Upper lobe of right lung (tissue), 1 donor: ENCODE results near the gene LYL1. TPM values are rescaled to one million over a fixed set of nuclear protein-coding genes. Genes with fewer than 3 reads are reported as not detected.

Experiments
- ATAC-seq: fragments of 200-7000 bp; cut with Tn5 transposase; one replicate; pipeline ENCODE4 v1.9.1; 2020; ENCODE audit warnings: mild to moderate bottlenecking, moderate library complexity
- DNase-seq: peaks from one replicate; pipeline ENCODE4 v3.0.0-alpha.2; 2020
- H3K27ac ChIP-seq: fragments of 200-600 bp; one replicate; pipeline ENCODE4 v1.8.0; 2022
- H3K27me3 ChIP-seq: fragments of 200-600 bp; one replicate; pipeline ENCODE4 v1.8.0; 2022; ENCODE audit warnings: mild to moderate bottlenecking
- H3K36me3 ChIP-seq: fragments of 200-600 bp; one replicate; pipeline ENCODE4 v1.8.0; 2022
- H3K4me1 ChIP-seq: fragments of 200-600 bp; one replicate; pipeline ENCODE4 v1.8.0; 2022
- H3K4me3 ChIP-seq: fragments of 200-600 bp; one replicate; pipeline ENCODE4 v1.8.0; 2022; ENCODE audit warnings: mild to moderate bottlenecking
- H3K9me3 ChIP-seq: fragments of 200-600 bp; one replicate; pipeline ENCODE4 v1.8.0; 2022
- CTCF ChIP-seq: fragments of 200-600 bp; IDR thresholded peaks from one replicate; pipeline ENCODE4 v1.8.0; 2022; ENCODE audit warnings: antibody characterized with exemption
- intact Hi-C: fragments of 100-400 bp; cut with DNase I; formaldehyde crosslinking; loops from one replicate; pipeline ENCODE4 v1.11.0; 2022
- total RNA-seq: library from RNA; stranded (reverse); fragmentation: NEBNext Ultra II Directional; extraction: Animal tissue kit (Norgen Biotek cat#: 25700); gene quantifications from one replicate; pipeline ENCODE4 v1.2.1, GENCODE V29; 2021
- donor health status: DM: no; HTN: yes; CAD: no; lungs with severe emphysema.

Gene LYL1
- total RNA-seq, 1 donor from 2014 or later: 21.8 TPM

- ATAC-seq (no peak), DNase-seq (no peak)
- Histone ChIP-seq H3K36me3 (peaks cover 2% of the 10 kb centered on the region), H3K4me3 (peak overlapping the region; percentile 88), H3K9me3 (no peaks in the 10 kb centered on the region), H3K27ac (no peak overlapping the region), H3K27me3 (no peaks in the 10 kb centered on the region), H3K4me1 (peaks cover 35% of the 10 kb centered on the region)
- TF ChIP-seq CTCF: no peak
- intact Hi-C loops: no loop called here
Observed at GRCh38 chr19:13120031-13120430, 17.4 kb upstream of the LYL1 start.

GRCh38 chr19:13119627-13120026 is 17.0 kb upstream of the LYL1 start:
- Histone ChIP-seq H3K36me3 (peaks cover 6% of the 10 kb centered on the region), H3K4me3 (peak overlapping the region; percentile 88), H3K9me3 (no peaks in the 10 kb centered on the region), H3K27ac (no peak overlapping the region), H3K4me1 (peaks cover 35% of the 10 kb centered on the region), H3K27me3 (no peaks in the 10 kb centered on the region)
- intact Hi-C loops: no loop called here
- DNase-seq: no peak
- no peak for ATAC-seq
- no peak for TF ChIP-seq CTCF

GRCh38 chr19:13118424-13119193 is 16.0 kb upstream of the LYL1 start:
- Histone ChIP-seq H3K9me3 (no peaks in the 10 kb centered on the region), H3K27ac (peak overlapping the region; percentile 60), H3K4me1 (peaks cover 35% of the 10 kb centered on the region), H3K4me3 (peak overlapping the region; percentile 88), H3K27me3 (no peaks in the 10 kb centered on the region), H3K36me3 (peaks cover 15% of the 10 kb centered on the region)
- ATAC-seq (peak; percentile 54), DNase-seq (peak; percentile 91)
- intact Hi-C loops: no loop called here
- TF ChIP-seq CTCF: no peak

GRCh38 chr19:13117772-13118423 is 15.2 kb upstream of the LYL1 start, which contains the start of gene NACC1:
Gene NACC1, plus strand, starts transcription at chr19:13118264. Its CDS starts 16,944 bp downstream, at chr19:13135208.
- ATAC-seq (peak; percentile 93), DNase-seq (peak; percentile 95)
- Histone ChIP-seq H3K27ac (peak within 1 kb of the TSS; percentile 68), H3K9me3 (no peaks in the 10 kb centered on the region), H3K4me3 (peak within 1 kb of the TSS; percentile 92), H3K4me1 (peaks cover 35% of the 10 kb centered on the region), H3K27me3 (no peaks in the 10 kb centered on the region), H3K36me3 (peaks cover 23% of the 10 kb centered on the region)
- TF ChIP-seq CTCF: no peak
- intact Hi-C loops: no loop called here

- H3K36me3 ChIP-seq: peaks cover 28% of the 10 kb centered on the region
- peaks cover 35% of the 10 kb centered on the region for H3K4me1 ChIP-seq
- intact Hi-C loops: no loop called here
- DNase-seq (no peak), ATAC-seq (no peak)
- H3K9me3 ChIP-seq: no peaks in the 10 kb centered on the region
- H3K27me3 ChIP-seq: no peaks in the 10 kb centered on the region
- TF ChIP-seq CTCF: no peak
- H3K27ac ChIP-seq: peak overlapping the region; percentile 68
- H3K4me3 ChIP-seq: peak overlapping the region; percentile 92
Observed at GRCh38 chr19:13117176-13117771, 14.6 kb upstream of the LYL1 start.
